GM18508 (cell line): ENCODE measurements around the gene GTPBP6.
"Not testable (repeated sequence)": the region's sequence is repeated elsewhere in the genome, so short reads cannot be mapped to it uniquely, and the experiment has no call there.

Source experiments
- ATAC-seq: cut with Tn5 transposase; IDR thresholded peaks from one replicate; pipeline ENCODE4 v1.9.1; 2021; ENCODE audit warnings: moderate number of reproducible peaks; ENCODE audit not compliant: insufficient read depth, unreplicated experiment

Gene GTPBP6

DNA sequence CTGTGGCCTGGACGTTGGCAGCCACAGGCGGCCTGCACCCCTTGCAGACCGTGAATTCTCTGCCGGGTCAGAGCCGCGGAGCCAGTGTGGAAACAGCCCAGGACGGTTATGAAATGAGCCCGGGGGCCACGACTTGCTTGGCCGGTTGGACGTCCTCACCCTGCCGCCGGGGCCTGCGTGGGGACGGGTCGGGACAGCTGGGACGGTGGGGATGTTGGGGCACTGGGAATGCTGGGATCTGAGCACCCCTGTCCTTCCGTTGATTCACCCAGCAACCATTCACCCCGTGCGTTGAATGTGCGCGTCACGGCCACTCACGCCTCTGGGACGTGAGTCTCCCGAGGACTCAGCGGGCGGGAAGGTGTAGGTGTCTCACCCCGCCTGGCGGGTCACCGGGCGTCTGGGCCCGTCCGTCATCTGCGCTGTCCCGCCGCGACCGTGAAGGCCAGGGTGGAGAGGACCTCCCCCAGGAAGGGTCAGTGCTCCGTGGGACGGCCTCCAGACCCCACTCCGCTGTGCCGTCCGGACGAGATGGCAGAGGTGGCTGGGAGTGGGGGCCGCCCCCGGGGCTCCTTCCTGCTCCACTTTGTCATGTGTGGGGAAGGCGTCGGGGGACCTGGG lies 41.9 kb downstream of the GTPBP6 start:
- peak; percentile 23 for ATAC-seq

DNA sequence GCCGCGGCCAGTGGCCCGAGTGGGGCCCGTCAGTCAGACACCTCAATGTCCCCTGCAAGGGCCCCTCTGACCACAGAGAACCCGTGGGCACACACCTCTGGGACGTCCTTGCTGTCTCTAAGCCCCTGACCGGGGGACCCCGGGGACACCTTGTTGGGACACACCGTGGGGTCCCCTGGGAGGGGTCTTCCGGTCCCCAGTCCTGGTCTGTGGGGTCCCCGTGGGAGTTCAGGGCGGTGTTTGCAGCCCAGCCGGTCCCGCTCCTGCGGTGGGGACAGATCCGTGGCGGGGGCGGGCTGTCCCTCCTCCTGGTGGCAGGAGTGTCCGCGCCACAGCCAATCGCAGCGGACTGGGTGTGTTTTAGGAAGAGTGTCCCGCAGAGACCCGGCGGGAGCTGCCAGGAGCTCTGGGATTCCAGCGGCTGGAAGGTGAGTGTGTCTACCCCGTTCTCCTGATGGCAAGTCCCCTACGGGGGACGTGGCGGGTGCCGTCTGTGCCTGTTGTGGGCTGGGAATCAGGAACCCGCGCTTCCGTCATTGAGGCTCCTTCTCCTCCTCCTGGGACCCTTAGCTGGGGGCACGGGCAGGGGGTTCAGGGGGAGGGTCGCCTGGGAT lies 42.5 kb downstream of the GTPBP6 start:
- ATAC-seq, result peak; percentile 53

DNA sequence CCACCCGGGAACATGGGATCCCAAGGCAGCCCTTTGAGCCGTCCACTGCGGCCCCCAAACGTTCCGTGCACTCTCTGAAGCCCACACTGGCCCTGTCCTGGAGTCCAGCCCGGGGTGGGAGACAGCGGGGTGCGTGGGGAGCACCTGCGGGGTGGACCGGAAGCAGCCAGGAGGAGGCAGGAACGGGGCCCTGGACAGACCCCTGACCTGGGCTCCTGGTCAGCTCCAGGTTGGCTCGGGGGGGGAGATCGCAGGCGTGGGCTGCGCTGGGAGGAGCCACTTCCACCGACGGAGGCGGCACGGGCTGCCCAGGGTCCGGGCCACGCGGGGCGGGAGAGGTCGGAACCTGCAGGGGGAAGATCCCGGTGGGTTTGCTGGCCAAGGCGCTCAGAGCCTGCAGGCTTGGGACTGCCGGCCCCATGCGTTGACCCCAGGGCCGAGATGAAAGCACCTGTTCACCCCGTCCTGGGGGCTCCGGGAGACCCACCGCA lies 43.1 kb downstream of the GTPBP6 start:
- ATAC-seq, result no peak

DNA sequence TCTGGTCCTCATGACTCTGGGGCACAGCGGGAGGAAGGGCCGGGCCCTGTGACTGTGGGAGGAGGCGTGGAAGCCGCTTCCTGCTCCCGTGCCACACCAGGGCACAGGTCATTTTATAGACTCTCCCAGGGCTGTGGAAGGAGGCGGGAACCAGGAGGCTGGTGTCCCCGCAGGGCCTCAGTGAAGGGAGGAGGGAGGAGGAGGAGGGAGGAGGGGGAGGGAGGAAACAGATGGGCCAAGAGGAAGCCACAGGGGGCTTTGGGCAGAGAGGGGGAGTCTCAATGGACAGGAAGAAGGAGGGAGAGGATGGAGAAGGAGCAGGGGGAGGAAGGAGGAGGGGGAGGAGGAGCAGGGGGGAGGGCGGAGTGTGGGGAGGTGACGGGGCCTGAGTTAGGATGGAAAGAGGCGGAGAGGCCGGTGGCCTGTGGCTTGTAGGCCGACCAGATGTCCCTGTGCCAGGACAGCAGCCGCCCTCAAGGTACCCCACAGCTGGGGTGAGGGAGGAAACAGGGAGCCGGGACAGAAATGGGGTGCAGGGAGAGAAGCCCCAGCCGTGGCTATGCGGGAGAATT lies 43.6 kb downstream of the GTPBP6 start:
- no peak for ATAC-seq

DNA sequence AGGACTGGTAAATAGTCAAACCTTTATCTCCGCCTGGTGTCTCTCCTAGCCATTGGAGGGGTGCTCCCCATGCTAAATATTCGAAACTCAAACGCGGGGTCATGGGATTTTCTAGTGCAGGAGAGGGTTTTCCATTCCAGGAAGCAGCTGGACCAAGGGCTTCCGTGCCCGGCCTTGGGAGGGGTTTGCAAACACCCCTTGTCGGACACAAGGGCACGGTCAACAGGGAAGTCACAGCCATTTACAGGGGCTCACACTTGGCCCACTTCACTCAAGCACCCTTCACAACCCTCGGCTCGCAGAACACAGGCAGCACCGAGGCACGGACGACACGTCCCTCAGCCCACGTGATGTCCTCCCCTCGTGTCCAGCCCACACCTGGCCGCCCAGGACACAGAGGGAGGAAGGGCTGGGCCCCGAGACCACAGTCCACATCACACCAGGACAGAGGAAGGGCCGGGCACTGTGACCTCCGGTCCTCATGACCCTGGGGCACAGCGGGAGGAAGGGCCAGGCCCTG lies 47.7 kb downstream of the GTPBP6 start:
- ATAC-seq, result no peak

DNA sequence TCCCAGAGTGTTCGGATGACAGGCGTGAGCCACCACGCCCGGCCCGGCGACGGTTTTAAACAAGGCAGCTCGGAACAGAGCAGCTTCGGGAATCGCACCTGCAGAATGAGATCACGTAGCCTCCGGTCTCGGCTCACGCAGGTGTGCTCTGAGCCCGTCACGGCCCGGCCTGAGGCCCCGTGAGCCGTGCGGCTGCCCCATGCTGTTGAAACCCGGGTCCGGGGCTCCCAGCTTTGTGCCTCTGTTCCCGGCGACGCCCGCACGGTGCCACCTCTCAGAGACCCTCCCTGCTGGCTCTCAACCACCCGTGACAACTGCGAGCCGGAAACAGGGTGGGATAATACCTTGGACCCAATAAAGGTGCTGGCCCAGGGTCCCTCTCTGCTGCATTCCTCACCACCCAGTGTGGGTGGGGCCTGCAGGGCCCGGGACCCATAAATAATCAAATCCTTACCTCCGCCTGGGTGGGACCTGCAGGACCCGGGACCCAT lies 50.8 kb downstream of the GTPBP6 start:
- no peak for ATAC-seq

DNA sequence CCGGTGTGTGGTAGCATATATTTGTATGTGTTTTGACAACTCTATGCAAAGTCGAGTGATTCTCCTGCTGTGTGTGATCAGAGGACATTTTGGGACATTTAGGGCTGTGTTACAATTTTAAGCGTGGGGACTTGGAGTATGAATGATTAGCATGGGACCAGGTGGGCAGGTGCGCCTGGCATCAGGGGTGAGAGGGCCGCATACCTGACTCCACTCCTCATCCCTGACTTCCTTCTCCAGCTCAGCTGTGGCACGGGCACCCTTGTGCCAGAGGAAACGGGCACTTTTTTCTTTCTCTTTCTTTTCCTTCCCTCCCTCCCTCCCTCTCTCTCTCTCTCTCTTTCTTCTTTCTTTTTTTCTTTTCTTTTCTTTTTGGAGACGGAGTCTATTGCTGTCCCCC lies 53.1 kb downstream of the GTPBP6 start:
- ATAC-seq, result no peak

DNA sequence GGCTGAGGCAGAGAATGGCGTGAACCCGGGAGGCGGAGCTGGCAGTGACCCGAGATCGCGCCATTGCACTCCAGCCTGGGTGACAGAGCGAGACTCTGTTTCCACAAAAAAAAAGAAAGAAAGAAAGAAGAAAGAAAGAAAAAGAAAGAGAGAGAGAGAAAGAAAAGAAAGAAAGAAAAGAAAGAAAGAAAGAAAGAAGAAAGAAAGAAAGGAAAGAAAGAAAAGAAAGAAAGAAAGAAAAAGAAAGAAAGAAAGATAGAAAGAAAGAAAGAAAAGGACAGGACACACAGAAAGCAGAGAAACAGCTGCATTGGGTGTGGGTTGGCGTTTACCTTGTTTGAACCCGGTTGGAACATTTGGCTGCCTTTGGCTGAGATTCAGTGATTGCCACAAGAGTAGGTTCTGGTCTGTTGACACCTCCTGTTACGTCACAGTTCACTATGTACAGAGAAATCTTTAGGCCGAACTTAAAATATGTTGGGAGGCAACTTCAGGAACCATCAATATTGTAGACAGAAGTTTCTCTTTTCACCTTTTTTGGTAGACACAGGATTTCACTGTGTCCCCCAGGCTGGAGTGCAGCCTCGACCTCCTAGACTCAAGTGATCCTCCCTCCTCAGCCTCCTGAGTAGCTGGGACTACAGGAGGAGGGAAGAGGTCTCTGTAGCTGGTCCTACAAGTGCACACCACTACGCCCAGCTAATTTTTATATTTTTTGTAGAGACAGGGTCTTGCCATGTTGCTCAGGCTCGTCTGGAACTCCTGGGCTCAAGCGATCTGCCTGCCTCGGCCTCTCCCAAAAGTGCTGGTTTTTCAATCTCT lies 53.8 kb downstream of the GTPBP6 start:
- no peak for ATAC-seq

DNA sequence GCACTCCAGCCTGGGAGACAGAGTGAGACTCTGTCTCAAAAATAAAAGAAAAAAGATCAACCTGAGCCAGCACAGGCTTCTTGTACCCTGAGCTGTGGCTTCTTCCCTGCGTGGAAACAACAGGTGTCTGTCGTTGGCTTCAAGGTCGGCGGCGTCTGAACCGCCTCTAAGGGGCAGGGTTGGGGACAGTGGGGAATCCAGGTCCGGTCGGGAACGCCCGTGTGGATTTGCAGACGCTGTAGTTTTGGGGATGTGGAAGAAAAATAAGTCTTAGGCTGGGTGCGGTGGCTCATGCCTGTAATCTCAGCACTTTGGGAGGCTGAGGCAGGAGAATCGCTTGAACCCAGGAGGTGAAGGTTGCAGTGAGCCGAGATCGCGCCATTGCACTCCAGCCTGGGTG lies 54.6 kb downstream of the GTPBP6 start:
- not testable (repeated sequence) for ATAC-seq

DNA sequence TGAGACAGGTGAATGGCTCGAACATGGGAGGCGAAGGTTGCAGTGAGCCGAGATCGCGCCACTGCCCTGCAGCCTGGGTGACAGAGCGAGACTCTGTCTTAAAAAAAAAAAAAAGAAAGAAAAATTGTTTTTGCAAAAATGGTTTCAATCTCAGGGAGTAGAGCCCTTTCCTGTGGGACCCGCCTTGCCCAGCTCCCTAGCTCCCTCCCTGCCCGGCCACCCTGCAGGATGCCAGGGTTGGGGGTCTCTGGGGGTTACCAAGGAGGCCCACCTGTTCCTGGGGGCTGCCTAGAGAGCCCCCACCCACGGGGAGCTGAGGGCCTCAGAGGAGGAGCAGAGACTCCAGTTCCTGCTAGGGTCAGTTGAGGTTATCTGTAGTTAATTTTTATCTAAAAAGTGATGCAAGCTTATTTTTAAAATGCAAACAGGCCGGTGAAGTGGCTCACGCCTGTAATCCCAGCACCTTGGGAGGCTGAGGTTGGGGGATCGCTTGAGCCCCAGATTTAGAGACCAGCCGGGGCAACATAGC lies 56.2 kb downstream of the GTPBP6 start:
- ATAC-seq, result no peak

DNA sequence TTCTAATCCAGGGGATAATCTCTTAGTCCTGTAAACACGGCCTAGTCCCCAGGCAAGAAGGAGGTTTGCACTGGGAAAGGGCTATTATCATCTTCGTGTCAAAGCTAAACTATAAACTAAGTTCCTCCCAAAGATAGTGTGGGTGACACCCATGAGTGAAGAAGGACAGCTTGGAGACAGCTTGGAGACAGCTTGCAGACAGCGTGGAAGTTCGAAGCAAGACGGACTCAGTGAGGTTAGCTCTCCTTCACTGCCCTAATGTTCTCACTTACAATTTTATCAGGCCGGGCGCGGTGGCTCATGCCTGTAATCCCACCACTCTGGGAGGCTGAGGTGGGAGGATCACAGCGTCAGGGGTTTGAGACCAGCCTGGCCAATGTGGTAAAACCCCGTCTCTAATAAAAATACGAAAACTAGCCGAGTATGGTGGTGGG lies 56.7 kb downstream of the GTPBP6 start:
- no peak for ATAC-seq

DNA sequence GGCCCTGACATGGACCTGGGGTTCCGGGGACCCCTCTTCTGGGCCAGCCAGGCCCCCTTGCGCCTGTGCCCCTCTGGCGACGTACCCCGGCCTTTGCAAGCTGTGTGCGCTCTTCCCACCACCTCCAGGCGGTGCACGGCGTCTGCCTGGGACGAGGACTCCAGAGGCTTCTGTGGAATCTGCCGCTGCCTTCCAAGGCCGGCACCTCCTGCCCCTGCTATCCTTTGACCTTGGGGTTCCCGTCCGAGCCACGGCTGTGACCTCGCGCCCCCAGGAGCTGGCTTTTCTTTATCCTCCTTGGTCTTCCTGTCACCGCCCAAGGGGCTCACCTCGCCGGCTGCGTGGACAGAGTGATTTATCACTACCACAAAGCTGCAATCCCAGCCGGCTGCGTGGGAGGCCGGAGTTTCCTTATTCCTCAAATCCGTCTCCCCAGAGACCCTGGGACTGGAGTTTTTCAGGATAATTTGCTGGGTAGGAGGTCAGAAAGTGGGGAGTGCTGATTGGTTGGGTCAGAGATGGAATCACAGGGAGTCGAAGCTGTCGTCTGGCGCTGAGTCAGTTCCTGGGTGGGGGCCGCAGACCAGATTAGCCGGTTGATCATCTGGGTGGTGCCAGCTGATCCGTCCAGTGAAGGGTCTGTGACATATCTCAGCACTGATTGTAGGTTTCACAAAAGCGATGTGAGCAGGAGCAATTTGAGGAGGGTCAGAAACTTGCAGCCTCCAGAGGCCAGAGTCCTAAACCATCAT lies 57.3 kb downstream of the GTPBP6 start:
- ATAC-seq, result no peak

DNA sequence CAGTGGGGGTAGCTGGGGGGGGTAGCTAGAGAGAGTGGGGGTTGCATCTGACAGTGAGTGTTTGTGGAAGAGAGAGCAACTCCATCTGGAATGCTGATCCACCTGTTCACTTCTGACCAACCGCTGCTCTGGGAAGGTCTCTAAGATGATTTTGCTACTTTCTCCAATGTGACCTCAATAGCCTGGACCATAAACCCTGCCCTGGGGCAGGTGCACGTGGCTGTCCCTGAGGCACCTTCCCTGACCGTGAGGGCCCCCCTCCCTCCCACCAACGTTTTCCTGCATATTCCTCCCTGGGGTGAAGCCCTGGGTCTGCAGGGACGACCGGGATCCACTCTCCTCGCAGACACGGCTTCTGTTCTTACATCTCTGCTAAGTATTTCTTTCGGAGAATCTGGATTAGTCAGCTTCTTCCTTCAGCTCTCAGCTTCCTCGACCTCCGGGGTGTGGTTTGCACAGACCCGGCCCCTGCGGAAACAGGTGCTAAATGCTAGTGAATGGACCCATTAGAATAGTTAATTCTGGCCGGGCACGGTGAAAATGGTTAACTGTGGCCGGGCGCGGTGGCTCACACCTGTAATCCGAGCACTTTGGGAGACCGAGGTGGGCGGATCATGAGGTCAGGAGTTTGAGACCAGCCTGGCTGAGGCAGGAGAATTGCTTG lies 58.8 kb downstream of the GTPBP6 start:
- ATAC-seq, result no peak

DNA sequence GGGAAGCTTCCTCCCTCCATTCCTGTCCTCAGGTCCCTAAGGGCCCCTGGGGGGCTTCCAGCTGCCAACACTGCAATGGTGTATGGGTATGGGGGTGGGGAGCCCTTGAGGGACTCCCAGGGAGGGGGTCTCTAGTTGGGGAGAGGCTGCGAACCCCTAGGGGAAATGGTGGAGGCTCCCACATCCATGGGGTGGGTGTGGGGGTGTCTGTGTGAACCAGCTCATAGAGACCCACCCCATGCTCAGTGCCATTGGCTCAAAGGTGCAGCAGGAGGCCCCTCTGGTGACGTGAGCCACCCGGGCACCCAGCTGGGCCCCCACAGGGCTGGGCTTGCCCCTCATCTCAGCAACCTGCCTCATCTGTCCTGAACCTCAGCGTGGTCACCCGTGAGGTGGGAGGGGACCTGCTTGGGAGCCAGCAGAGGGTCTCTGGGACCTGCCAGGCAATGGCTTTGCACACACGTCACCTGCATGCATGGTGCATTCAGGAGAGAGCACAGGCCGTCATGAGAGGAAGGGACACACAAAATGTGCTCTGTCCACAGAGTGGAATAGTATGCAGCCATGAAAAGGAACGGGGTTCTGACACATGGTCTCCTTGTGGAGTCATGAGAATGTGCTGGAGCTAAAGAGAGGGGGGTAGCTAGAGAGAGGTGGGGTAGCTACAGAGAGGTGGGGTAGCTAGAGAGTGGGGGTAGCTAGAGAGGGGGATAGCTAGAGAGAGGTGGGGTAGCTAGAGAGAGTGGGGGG lies 60.1 kb downstream of the GTPBP6 start:
- ATAC-seq, result no peak

DNA sequence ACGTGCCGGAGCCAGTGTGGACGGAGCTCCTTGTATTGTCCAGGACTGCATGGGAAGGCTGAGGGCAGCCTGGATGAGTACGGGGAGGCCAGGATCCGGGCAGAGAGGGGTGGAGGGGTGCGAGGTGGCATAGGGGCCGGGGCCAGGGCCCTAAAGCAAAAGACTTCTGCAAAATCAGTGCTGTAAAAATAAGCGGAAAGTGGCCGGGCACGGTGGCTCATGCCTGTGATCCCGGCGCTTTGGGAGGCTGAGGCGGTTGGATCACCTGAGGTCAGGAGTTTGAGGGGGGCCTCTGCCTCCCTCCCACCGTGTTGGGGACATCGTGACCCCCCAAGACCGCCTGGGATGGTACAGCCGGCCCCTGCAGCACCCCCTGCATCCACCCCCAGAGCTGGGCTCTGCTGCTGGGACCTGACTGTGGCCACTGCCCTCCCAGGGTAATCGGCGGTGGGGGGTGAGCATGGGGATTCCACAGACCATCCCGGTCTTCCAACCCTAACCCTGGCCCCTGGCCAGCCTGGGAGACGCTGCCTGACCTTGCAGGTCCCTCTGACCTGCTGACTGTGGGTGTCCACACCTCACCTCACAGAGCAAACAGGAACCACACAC lies 60.8 kb downstream of the GTPBP6 start:
- no peak for ATAC-seq

DNA sequence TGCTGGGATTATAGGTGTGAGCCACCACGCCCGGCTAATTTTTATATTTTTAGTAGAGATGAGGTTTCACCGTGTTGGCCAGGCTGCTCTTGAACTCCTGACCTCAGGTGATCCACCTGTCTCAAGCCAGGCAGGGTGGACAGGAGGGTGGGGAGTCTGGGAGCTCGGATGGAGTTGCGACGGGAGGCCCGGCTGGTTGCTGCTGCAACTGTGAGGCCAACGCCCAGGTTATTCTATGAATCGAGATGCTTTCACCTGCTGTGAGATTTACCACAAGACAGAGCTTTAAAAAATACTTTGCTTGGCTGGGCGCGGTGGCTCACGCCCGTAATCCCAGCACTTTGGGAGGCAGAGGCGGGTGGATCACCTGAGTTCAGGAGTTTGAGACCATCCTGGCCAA lies 61.5 kb downstream of the GTPBP6 start:
- ATAC-seq, result not testable (repeated sequence)

DNA sequence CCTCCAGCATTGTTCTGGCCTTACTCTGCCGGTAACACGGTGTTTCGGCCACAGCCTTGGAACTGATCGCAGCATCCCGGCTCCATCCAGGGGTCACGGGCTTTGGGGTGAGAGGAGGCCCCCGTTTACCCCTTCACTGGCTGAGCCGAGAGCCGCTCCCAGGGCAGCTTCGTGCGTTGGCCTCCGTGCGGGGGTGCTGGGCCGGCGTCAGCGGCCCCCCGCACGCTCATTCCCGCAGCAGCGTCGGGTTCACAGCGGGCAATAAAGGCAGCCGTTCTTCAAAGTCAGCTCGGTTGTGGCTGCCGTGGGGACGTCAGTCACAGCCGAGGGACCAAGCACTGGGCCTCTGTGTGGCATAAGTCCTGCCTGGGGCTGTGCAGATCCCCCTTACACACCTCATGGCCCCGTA lies 62.7 kb downstream of the GTPBP6 start:
- no peak for ATAC-seq
